GM10248 (cell line): ENCODE measurements around the gene HECA.
"Not testable (repeated sequence)": the region's sequence is repeated elsewhere in the genome, so short reads cannot be mapped to it uniquely, and the experiment has no call there.

ENCODE experiments used
- CTCF ChIA-PET: fragments of 300-600 bp; sonication (Branson Sonifier 250); formaldehyde crosslinking; extraction: SDS; loops from one replicate; lab custom pipeline; 2021; ENCODE audit warnings: antibody characterized with exemption; lab: Yijun Ruan, JAX
- POLR2A ChIA-PET: fragments of 350-650 bp; sonication (Branson Sonifier 250); formaldehyde crosslinking; extraction: SDS; loops from one replicate; lab custom pipeline; 2020; ENCODE audit warnings: antibody characterized with exemption; lab: Yijun Ruan, JAX
- DNase-seq: peaks from one replicate; pipeline ENCODE4 v3.0.0; 2012; ENCODE audit errors: extremely low spot score
- CTCF ChIP-seq: IDR thresholded peaks from 2 replicates; pipeline ENCODE4 v1.5.1; 2012; ENCODE audit warnings: mild to moderate bottlenecking, low read depth; ENCODE audit errors: extremely low read depth, missing control alignments, control extremely low read depth

The HECA gene

DNA sequence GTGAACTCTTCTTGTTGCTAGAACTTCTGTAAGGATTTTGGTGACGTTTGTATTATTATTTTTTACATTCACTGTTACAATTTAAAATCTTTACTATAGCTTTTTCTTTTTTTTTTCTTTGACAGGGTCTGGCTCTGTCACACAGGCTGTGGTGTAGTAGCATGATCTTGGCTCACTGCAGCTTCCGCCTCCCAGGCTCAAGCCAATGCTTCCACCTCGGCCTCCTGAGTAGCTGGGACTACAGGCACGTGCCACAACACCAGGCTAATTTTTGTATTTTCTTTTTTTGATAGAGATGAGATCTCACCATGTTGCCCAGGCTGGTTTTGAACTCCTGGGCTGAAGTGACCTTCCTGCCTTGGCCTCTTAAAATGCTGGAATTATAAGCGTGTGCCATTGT lies 21.2 kb downstream of the HECA start:
- ChIA-PET CTCF (interaction anchor here (1.1 to 2.2 kb wide), 5 partner anchors 9 to 95 kb away, joined by 3 to 9 read pairs (median 3); no protein-coding TSS in a partner anchor), POLR2A (no interaction called here)
- TF ChIP-seq CTCF: no peak
- no peak for DNase-seq

DNA sequence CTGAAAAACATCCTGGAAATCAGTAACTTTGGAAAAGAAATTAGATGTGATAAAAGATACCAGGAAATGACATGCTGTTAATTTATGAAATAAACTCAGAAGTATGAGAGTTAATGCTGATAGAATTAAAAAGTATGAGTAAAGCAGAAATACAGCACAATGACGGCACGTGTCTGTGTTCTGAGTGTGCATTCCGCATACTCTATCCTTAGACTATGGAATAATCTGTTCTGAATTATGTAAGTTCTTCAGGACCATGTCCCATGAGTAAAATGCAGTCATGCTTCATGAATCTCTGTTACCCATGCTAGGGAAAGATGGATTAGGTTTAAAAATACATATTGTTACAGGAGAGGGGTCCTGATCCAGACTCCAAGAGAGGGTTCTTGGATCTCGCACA lies 21.7 kb downstream of the HECA start:
- no peak for DNase-seq
- TF ChIP-seq CTCF: no peak
- CTCF ChIA-PET: interaction anchor here (1.2 to 2.2 kb wide), 3 partner anchors 8 to 11 kb away, joined by 3 to 9 read pairs (median 3); no protein-coding TSS in a partner anchor
- POLR2A ChIA-PET: no interaction called here

DNA sequence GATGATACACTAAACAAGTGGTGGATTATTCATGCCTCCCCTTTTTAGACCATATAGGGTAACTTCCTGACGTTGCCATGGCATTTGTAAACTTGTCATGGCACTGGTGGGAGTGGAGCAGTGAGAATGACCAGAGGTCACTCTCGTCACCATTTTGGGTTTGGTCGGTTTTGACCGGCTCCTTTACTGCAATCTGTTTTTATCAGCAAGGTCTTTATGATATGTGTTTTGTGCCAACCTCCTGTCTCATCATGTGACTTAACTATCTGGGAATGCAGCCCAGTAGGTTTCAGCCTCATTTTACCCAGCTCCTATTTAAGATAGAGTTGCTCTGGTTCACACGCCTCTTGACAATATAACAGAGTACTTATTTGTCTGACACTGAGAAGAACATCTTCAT lies 22.2 kb downstream of the HECA start:
- POLR2A ChIA-PET, DNase-seq: not testable (repeated sequence)
- CTCF ChIA-PET: interaction anchor here (3.4 kb wide), 1 partner anchor 12 kb away, joined by 11 read pairs; no protein-coding TSS in a partner anchor

GRCh38 chr6:139159016-139159415 lies 24.1 kb downstream of the HECA start:
- TF ChIP-seq CTCF: no peak
- POLR2A ChIA-PET: no interaction called here
- CTCF ChIA-PET: interaction anchor here (1.2 to 3.4 kb wide), 4 partner anchors 10 to 92 kb away, joined by 3 to 11 read pairs (median 4); no protein-coding TSS in a partner anchor
- DNase-seq: no peak

DNA sequence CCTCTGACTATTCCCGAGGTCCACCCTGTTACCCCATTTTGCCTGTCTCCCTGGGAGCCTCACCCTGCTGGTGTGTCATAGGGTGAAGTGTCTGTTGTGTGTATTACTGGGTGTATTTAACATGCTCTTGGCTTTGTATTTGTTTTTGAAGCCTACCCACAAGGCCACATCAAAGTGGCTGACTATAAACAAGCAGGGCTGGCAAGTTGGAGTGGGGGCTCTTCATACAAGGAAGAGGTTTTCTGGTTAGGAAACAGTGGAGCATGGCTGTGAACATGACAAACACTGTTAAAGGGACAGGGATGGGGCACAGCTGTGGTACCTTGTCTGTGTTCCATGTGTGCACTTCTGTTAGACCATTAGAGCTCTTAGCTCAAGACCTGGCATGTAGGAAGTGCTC lies 26.3 kb downstream of the HECA start:
- DNase-seq: no peak
- TF ChIP-seq CTCF: no peak
- ChIA-PET POLR2A (no interaction called here), CTCF (interaction anchor here (2.0 to 2.9 kb wide), 2 partner anchors 13 to 18 kb away, joined by 6 to 11 read pairs; no protein-coding TSS in a partner anchor)

DNA sequence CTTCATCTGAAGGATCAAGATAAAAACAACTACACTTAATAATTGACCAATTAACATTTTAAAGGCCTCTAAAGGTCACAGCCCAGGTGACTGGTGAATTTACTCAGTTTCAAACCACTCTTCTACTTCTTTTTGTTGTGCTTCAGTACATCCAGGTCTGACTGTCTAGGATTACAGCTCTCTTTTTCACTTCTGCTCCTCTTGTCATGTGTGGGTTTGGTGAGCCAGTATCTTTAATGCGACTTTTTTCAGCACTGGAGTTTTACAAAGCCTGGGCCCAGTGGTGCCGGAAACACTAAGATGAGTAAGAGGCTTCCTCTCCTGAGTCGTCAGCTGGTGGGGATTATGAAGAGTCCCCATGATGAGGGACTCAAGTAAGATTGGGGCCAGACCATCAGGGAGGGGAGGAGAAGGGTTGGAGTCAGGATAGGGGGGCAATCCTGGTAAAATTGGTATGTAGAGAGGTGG lies 27.0 kb downstream of the HECA start:
- ChIA-PET CTCF (interaction anchor here (2.0 to 2.9 kb wide), 2 partner anchors 12 to 18 kb away, joined by 6 to 11 read pairs; no protein-coding TSS in a partner anchor), POLR2A (no interaction called here)
- no peak for TF ChIP-seq CTCF
- DNase-seq: peak; percentile 83

GRCh38 chr6:139164001-139164400 lies 29.1 kb downstream of the HECA start:
- CTCF ChIA-PET: interaction anchor here (1.0 to 2.9 kb wide), 2 partner anchors 10 to 87 kb away, joined by 3 to 11 read pairs; no protein-coding TSS in a partner anchor
- TF ChIP-seq CTCF: no peak
- POLR2A ChIA-PET: no interaction called here
- DNase-seq: no peak
